Measurements from ENCODE around the gene OXCT1. TPM values are rescaled to one million over a fixed set of nuclear protein-coding genes. Genes with fewer than 3 reads are reported as not detected.
"Not testable (repeated sequence)": the region's sequence is repeated elsewhere in the genome, so short reads cannot be mapped to it uniquely, and the experiment has no call there.

The OXCT1 gene
- total RNA-seq, 1 donor from 2014 or later = 32.5 TPM

GRCh38 chr5:41827792-41828191, 42.4 kb downstream of the OXCT1 start:
- DNase-seq = no peak

GRCh38 chr5:41822036-41822435, 48.2 kb downstream of the OXCT1 start:
- no peak for DNase-seq

- DNase-seq = no peak
Observed at GRCh38 chr5:41821051-41821450, 49.2 kb downstream of the OXCT1 start.

- DNase-seq = no peak
Observed at GRCh38 chr5:41820150-41820549, 50.1 kb downstream of the OXCT1 start.

GRCh38 chr5:41817625-41818301, 52.5 kb downstream of the OXCT1 start:
- DNase-seq = no peak

GRCh38 chr5:41815663-41816229, 54.5 kb downstream of the OXCT1 start:
- DNase-seq = no peak

GRCh38 chr5:41815261-41815660, 55.0 kb downstream of the OXCT1 start:
- DNase-seq = no peak

- DNase-seq = not testable (repeated sequence)
Observed at GRCh38 chr5:41814306-41814705, 55.9 kb downstream of the OXCT1 start.

- no peak for DNase-seq
Observed at GRCh38 chr5:41812156-41812555, 58.1 kb downstream of the OXCT1 start.

GRCh38 chr5:41809128-41809527, 61.1 kb downstream of the OXCT1 start:
- no peak for DNase-seq

GRCh38 chr5:41808294-41808693, 61.9 kb downstream of the OXCT1 start:
- no peak for DNase-seq

GRCh38 chr5:41797662-41798061, 72.6 kb downstream of the OXCT1 start:
- no peak for DNase-seq

GRCh38 chr5:41796061-41796460, 74.2 kb downstream of the OXCT1 start:
- no peak for DNase-seq

GRCh38 chr5:41795125-41795524, 75.1 kb downstream of the OXCT1 start:
- no peak for DNase-seq

GRCh38 chr5:41794471-41794870, 75.8 kb downstream of the OXCT1 start:
- DNase-seq = peak; percentile 81

- DNase-seq = peak; percentile 98
Observed at GRCh38 chr5:41793141-41793770, 77.0 kb downstream of the OXCT1 start.

GRCh38 chr5:41790038-41790776, 80.0 kb downstream of the OXCT1 start:
- DNase-seq = peak; percentile 81

GRCh38 chr5:41789434-41789833, 80.8 kb downstream of the OXCT1 start:
- no peak for DNase-seq

- peak; percentile 25 for DNase-seq
Observed at GRCh38 chr5:41788941-41789368, 81.3 kb downstream of the OXCT1 start.

- no peak for DNase-seq
Observed at GRCh38 chr5:41787265-41787664, 83.0 kb downstream of the OXCT1 start.

- no peak for DNase-seq
Observed at GRCh38 chr5:41785061-41785460, 85.2 kb downstream of the OXCT1 start.

- DNase-seq = no peak
Observed at GRCh38 chr5:41778410-41778809, 91.8 kb downstream of the OXCT1 start.

- no peak for DNase-seq
Observed at GRCh38 chr5:41776435-41776834, 93.8 kb downstream of the OXCT1 start.

Measured in skin of body (tissue), 2 donors.